OCI-M2 (cell line): ENCODE measurements around the gene ENO2.

Experiments
- DNase-seq: peaks from one replicate; lab custom pipeline; 2025; ENCODE audit not compliant: unreplicated experiment; lab: John Stamatoyannopoulos, UW

ENO2 gene

DNA sequence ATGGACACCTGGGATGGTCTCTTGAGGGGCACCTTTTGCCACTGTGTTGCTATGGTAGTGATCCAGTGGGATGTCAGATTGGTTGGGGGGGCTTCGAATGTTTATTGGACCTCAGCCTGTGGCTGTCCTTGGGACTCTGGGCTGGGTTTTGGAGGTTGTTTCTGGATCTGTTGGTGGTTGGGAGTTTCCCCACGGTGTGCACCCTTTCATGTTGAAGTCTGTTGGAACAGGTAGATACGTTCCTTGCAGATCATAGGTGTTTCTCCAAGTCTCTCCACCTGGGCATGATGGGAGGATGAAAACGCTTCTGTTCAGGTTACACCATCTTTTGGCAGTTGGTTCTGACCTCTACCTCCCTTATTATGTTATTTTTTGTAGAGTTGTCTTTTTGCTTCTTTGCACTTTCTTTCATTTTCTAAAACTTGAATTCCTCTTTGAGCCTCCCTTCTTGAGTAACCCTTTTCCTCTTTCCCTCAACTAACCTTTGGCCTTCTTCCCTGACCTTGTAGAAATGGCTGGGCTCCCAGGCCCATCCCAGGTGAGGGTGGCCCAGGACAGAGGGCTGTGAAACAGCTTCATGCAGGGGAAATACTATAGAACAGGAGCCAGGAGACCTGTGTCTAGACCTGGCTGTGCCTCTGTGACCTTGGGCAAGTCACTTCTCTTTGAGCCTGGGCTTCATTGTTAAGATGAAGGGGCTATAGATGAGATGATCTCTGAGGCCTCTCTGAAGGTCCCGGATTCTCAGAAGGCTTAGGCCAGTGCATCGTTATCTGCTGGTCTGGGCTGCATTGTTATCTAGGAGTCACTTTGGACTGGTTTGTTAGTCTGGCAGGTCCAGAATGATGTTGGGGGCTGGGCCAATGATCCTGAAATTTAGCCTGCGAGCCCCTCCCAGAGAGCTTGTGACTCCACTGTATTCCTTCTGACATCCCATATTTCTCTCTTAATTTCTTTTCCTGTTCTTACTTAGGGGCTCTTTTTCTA is 15.4 kb downstream of the ENO2 start:
- DNase-seq, result no peak

DNA sequence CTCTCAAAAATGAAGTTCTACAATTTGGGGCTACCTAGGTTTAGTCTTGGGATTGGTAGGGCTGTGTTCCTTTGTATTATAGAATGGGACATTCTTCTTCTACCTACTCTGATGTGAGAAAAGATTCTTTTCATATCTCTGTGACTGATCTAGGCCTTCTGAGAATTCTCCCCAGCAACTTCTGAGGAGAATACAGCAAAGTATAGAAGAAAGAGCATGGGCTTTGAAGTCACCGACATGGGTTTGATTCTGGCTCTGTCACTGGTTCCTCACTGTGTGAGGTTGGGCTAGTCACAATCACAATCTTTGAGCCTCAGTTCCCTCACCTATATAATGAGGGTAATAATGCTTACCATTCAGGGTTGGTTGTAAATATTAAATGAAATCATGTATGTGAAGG is 18.4 kb downstream of the ENO2 start:
- no peak for DNase-seq

DNA sequence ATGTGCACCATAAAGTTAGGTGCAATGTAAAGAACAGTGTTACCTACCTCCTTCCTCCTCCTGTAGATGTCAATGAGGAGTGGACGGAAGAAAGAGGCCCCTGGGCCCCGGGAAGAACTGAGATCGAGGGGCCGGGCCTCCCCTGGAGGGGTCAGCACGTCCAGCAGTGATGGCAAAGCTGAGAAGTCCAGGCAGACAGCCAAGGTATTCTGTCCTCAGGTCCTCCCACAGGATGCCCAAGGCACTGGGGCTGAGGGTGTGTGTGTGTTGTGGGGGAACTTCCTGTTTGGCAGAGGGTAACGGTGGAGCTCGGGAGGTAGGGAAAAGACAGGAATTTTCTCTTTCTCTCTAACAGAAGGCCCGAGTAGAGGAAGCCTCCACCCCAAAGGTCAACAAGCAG is 19.7 kb downstream of the ENO2 start:
- DNase-seq, result no peak

DNA sequence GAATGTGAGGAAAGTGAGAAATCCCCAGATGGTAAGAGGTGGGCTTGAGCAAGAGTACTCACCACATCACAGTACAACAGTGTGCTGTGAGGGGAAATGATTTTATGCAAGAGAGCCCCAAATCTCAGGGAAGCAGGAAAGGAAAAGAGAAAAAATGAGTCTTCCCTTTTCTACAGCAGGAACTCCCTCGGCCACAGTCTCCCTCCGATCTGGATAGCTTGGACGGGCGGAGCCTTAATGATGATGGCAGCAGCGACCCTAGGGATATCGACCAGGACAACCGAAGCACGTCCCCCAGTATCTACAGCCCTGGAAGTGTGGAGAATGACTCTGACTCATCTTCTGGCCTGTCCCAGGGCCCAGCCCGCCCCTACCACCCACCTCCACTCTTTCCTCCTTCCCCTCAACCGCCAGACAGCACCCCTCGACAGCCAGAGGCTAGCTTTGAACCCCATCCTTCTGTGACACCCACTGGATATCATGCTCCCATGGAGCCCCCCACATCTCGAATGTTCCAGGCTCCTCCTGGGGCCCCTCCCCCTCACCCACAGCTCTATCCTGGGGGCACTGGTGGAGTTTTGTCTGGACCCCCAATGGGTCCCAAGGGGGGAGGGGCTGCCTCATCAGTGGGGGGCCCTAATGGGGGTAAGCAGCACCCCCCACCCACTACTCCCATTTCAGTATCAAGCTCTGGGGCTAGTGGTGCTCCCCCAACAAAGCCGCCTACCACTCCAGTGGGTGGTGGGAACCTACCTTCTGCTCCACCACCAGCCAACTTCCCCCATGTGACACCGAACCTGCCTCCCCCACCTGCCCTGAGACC is 21.2 kb downstream of the ENO2 start:
- no peak for DNase-seq

DNA sequence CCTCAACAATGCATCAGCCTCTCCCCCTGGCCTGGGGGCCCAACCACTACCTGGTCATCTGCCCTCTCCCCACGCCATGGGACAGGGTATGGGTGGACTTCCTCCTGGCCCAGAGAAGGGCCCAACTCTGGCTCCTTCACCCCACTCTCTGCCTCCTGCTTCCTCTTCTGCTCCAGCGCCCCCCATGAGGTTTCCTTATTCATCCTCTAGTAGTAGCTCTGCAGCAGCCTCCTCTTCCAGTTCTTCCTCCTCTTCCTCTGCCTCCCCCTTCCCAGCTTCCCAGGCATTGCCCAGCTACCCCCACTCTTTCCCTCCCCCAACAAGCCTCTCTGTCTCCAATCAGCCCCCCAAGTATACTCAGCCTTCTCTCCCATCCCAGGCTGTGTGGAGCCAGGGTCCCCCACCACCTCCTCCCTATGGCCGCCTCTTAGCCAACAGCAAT is 21.8 kb downstream of the ENO2 start:
- DNase-seq, result no peak

DNA sequence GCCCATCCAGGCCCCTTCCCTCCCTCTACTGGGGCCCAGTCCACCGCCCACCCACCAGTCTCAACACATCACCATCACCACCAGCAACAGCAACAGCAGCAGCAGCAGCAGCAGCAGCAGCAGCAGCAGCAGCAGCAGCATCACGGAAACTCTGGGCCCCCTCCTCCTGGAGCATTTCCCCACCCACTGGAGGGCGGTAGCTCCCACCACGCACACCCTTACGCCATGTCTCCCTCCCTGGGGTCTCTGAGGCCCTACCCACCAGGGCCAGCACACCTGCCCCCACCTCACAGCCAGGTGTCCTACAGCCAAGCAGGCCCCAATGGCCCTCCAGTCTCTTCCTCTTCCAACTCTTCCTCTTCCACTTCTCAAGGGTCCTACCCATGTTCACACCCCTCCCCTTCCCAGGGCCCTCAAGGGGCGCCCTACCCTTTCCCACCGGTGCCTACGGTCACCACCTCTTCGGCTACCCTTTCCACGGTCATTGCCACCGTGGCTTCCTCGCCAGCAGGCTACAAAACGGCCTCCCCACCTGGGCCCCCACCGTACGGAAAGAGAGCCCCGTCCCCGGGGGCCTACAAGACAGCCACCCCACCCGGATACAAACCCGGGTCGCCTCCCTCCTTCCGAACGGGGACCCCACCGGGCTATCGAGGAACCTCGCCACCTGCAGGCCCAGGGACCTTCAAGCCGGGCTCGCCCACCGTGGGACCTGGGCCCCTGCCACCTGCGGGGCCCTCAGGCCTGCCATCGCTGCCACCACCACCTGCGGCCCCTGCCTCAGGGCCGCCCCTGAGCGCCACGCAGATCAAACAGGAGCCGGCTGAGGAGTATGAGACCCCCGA is 22.5 kb downstream of the ENO2 start:
- no peak for DNase-seq

DNA sequence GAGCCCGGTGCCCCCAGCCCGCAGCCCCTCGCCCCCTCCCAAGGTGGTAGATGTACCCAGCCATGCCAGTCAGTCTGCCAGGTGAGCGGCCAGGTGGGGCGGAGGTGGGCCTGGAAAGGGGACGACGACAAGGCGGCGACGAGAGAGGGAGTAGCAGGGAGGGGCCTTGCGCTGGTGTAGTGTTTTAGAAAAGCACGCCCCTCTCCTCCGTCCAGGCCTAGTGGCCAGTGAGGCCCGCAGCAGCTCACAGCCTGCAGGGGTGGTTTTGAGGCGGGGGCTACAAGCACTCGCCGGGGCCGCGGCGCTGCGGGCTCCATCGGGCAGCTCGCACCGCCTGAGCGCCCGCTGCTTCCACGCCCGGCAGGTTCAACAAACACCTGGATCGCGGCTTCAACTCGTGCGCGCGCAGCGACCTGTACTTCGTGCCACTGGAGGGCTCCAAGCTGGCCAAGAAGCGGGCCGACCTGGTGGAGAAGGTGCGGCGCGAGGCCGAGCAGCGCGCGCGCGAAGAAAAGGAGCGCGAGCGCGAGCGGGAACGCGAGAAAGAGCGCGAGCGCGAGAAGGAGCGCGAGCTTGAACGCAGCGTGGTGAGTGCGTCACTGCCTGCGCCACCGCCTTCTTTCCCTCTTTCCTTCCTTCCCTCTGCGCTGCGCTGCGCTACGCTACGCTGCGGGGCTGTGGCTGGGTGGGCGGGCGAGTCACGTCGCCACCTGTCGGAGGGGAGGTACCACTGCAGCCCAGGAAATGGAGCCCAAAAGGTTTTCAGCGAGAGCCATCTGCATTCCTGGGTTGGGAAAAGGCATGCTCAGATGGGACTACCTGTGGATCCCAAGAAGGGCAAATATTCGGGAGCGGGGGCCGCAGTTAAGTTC is 23.3 kb downstream of the ENO2 start:
- DNase-seq, result peak; percentile 53

DNA sequence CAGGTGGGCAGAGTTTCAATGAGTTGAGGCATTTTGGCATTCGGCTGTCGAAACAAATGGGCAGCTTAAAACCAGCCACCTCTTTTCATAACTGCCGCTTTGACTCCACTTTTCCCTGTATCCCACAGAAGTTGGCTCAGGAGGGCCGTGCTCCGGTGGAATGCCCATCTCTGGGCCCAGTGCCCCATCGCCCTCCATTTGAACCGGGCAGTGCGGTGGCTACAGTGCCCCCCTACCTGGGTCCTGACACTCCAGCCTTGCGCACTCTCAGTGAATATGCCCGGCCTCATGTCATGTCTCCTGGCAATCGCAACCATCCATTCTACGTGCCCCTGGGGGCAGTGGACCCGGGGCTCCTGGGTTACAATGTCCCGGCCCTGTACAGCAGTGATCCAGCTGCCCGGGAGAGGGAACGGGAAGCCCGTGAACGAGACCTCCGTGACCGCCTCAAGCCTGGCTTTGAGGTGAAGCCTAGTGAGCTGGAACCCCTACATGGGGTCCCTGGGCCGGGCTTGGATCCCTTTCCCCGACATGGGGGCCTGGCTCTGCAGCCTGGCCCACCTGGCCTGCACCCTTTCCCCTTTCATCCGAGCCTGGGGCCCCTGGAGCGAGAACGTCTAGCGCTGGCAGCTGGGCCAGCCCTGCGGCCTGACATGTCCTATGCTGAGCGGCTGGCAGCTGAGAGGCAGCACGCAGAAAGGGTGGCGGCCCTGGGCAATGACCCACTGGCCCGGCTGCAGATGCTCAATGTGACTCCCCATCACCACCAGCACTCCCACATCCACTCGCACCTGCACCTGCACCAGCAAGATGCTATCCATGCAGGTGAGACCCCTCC is 24.2 kb downstream of the ENO2 start:
- no peak for DNase-seq

DNA sequence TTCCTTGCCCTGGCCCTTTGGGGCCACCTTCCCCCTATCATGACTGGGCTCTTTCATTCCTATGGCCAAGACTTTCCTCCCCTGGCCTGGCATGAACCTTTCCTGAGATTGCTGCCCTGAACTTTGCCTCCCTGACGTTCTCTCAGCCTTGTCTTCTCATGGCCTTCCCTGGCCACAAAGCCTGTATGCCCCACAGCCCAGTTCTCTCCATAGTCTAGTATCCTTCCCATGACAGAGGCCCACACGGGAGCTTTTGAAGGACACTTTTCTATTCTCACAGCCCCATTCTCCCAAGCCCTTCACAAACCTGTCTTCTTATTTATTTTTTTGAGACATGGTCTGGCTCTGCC is 24.8 kb downstream of the ENO2 start:
- DNase-seq, result no peak

DNA sequence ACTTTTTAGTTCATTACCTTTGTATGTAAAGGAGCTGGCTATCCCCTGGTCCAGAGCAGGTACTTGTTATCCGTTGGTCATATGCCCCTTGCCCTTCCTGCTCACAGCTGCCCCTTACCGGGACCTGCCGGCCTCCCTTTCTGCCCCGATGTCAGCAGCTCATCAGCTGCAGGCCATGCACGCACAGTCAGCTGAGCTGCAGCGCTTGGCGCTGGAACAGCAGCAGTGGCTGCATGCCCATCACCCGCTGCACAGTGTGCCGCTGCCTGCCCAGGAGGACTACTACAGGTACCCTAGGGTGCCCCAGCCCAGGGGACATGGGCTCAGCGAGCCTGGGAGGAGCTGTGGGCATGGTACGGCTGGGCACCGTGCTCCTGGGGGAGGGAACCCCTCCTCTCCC is 26.9 kb downstream of the ENO2 start:
- no peak for DNase-seq

DNA sequence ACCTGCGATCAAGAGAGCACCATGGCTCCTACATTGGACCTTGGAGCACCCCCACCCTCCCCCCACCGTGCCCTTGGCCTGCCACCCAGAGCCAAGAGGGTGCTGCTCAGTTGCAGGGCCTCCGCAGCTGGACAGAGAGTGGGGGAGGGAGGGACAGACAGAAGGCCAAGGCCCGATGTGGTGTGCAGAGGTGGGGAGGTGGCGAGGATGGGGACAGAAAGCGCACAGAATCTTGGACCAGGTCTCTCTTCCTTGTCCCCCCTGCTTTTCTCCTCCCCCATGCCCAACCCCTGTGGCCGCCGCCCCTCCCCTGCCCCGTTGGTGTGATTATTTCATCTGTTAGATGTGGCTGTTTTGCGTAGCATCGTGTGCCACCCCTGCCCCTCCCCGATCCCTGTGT is 27.4 kb downstream of the ENO2 start:
- no peak for DNase-seq

DNA sequence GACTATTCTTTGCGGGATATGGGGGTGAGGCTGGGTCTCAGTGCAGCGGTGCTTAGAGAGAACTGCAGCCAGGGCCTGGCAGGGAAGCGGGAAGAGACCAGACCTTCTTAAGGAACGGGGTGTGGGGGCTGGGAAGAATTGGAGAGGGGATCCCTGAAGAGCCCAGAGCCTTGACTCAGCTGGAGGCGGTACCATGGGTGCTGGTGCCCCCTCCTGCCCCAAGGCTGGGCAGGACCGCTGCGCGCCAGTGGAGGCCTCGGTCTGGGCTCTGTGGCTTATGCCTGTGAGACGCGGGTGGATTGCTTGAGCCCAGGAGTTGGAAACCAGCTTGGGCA is 27.9 kb downstream of the ENO2 start:
- no peak for DNase-seq

DNA sequence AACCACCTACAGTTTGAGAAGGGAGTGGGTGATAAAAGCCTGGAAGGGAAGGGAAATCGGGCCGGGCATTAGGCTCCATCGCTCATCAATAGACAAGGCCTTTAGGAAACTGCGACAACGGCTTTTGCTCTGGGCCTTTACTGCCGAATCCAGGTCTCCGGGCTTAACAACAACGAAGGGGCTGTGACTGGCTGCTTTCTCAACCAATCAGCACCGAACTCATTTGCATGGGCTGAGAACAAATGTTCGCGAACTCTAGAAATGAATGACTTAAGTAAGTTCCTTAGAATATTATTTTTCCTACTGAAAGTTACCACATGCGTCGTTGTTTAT is 29.0 kb downstream of the ENO2 start:
- peak; percentile 97 for DNase-seq

DNA sequence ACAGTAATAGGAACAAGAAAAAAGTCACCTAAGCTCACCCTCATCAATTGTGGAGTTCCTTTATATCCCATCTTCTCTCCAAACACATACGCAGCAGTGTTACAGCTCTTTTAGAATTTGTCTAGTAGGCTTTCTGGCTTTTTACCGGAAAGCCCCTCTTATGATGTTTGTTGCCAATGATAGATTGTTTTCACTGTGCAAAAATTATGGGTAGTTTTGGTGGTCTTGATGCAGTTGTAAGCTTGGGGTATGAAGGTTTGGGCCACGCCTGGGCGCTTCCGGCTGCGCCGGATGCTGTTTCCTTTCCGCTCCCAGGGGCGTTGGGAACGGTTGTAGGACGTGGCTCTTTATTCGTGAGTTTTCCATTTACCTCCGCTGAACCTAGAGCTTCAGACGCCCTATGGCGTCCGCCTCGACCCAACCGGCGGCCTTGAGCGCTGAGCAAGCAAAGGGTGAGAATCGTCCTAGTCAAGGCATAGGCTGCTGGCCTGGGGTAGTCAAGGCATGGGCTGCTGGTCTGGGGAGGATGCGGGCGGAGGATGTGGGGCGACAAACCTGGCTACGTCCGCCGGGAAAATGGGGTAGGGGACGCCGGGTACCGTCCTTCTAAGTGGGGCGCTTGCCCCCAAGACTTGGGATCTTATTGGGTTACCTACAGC is 29.5 kb downstream of the ENO2 start, which contains the start of the genes C12orf57 and RNU7-1:
Gene C12orf57, plus strand, starts transcription at position 301 of the 659 bp plus-strand sequence. Its CDS starts 100 bp downstream, at position 401.
Gene RNU7-1, plus strand, starts transcription at position 95 of the 659 bp plus-strand sequence.
- peak; percentile 97 for DNase-seq

DNA sequence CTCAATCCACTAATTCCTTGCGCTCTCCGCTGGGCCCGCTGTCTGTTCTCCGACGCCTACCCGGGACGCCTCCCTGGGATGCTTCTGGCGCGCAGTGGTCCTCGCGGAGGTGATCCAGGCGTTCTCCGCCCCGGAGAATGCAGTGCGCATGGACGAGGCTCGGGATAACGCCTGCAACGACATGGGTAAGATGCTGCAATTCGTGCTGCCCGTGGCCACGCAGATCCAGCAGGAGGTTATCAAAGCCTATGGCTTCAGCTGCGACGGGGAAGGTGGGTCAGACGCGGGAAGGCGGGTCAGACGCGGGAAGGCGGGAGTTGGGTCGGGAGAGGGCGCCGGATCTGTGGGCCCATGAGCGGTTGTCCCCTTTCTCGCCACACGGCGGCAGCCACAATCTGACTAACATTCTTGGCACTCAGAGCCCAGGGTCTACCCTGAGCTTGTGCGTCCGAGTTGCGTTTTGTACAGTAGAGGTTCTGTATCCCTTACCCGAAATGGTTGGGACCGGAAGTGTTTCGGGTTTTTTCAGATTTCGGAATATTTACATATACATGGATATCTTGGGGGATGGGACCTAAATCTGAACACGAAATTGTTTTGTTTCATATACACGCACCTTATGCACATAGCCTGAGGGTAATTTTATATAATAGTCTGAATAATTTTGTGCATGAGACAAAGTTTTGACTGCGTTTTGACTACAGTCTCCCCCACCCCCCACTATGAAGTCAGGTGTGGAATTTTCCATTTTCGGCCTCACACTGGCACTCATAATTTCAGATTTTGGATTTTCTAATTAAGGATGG is 30.2 kb downstream of the ENO2 start:
- DNase-seq, result peak; percentile 49

DNA sequence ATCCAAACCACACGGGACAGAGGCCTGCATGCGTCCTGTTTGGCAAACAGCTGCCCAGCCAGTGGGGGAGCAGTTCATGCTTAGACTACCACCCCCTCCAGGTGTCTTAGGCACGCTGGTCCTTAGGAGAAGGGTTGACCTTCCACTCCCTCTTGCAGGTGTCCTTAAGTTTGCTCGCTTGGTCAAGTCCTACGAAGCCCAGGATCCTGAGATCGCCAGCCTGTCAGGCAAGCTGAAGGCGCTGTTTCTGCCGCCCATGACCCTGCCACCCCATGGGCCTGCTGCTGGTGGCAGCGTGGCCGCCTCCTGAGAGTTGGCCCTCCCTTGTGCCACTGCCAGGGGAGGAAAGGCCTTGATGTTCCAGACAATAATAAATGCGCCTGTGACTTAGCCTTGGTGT is 31.2 kb downstream of the ENO2 start:
- DNase-seq, result no peak

DNA sequence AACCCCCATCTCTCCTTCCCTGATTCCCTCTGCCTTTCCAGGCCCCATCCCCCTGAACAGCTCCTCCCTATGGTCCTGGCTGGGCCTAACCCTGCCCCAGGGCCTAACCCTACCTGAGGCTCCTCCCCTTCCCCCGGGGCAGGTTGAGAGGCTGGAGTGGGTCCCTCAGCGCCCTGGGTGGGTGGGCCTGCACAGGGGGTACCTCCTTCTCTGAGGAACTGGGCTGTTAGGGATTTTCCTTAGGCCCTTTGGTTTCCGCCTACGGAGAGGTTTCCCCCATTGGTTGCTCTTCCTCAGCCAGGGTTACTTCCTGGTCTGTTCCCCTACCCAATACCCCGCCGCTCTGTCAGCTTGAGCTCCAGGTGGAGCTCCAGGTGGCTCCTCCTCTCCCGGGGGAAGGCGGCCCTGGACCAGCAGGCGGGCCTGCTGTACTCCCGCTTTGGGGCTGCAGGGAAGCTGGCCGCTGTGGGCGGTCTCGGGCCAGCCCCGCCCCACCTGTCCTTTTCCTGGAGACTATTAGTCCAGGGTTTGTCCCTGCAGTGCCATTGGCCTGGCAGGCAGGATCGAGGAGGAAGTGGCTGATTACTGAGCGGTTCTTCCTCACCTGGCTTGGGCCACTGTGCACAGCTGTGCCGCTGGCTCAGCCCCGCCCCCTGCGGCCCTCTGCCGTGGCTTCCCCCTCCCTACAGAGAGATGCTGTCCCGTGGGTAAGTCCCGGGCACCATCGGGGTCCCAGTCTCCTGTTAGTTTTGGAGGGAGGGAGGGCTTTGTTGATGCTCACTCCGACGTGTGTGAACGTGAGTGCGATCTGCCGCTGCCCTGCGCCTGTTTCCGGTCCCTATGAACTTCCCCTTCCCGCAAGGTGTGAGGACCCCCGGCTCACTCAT is 31.9 kb downstream of the ENO2 start:
- DNase-seq, result no peak
